ENCODE data around the gene SMARCE1. TPM values are rescaled to one million over a fixed set of nuclear protein-coding genes. Genes with fewer than 3 reads are reported as not detected.

The SMARCE1 gene
- total and polyA plus RNA-seq, 7 donors: 49.6 to 64.7 (median 59.9) TPM

DNA sequence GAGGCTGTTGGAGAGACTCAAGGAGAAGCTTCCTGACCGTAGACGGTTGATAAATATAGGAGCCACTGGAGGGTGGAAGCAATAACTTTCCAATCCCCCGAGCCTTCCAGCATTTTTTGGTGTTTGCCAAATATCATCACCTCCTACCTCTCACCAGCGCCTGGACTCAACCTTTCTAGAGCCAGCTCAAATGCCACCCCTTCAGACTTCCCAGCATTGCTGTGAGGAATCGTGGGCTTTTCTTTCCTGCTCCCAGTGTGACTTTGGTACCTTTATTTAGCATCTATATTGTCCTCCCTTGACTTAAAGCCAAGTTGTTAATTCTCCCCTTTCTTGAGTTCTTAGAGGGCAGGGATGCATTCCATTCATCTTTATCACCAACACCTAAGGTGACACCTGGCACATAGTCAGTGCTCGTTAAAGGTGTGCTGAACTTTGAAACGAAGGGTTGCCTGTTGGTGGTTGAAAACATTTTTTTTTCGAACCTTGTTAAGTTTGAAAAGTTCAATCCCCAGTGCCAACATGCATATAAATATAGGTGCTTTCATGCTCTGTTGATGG is 47.1 kb downstream of the SMARCE1 start:
- ATAC-seq (no peak), DNase-seq (no peak)
- no peaks in the 10 kb centered on the region for H3K36me3 ChIP-seq (ENCODE audit: insufficient read depth in 1 of 2, low read depth in 1 of 2)
- no peaks in the 10 kb centered on the region for H3K9me3 ChIP-seq
- intact Hi-C loops (cut with DNase I): no loop called here
- no peaks in the 10 kb centered on the region for H3K4me1 ChIP-seq
- no peak overlapping the region for H3K4me3 ChIP-seq
- TF ChIP-seq, protein P1, sequence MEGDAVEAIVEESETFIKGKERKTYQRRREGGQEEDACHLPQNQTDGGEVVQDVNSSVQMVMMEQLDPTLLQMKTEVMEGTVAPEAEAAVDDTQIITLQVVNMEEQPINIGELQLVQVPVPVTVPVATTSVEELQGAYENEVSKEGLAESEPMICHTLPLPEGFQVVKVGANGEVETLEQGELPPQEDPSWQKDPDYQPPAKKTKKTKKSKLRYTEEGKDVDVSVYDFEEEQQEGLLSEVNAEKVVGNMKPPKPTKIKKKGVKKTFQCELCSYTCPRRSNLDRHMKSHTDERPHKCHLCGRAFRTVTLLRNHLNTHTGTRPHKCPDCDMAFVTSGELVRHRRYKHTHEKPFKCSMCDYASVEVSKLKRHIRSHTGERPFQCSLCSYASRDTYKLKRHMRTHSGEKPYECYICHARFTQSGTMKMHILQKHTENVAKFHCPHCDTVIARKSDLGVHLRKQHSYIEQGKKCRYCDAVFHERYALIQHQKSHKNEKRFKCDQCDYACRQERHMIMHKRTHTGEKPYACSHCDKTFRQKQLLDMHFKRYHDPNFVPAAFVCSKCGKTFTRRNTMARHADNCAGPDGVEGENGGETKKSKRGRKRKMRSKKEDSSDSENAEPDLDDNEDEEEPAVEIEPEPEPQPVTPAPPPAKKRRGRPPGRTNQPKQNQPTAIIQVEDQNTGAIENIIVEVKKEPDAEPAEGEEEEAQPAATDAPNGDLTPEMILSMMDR (IDR thresholded peaks at IDR 0.05): no peak
- H3K27me3 ChIP-seq (ENCODE audit: insufficient read depth in 3 of 3, low read length in 2 of 3): no peaks in the 10 kb centered on the region
- WGBS, 3 donors: 68 to 79% (median 74%) methylated on average over 8 of the region's 8 CpGs
- no peak overlapping the region for H3K27ac ChIP-seq

DNA sequence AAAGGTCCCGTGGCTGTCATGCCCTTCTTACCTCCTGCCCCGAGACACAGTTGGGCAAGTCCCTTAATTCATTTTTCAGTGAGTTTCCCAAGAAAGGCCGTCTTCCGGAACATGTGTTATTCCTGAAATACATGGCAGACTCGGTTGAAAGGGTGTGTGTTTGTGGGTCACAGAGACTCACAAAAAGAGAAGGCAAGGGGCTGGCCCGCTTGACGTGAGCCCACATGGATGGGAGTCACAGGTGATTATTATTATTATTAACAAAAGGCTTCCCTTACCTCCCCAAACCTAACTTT is 48.2 kb downstream of the SMARCE1 start:
- no peaks in the 10 kb centered on the region for H3K27me3 ChIP-seq (ENCODE audit: insufficient read depth in 3 of 3, low read length in 2 of 3)
- no peaks in the 10 kb centered on the region for H3K9me3 ChIP-seq
- H3K4me3 ChIP-seq: no peak overlapping the region
- no peak overlapping the region for H3K27ac ChIP-seq
- 54 to 66% (median 58%) methylated on average over 7 of the region's 7 CpGs for WGBS, 3 donors
- TF ChIP-seq, protein P1 (IDR thresholded peaks at IDR 0.05): no peak
- no peak for DNase-seq
- H3K4me1 ChIP-seq: no peaks in the 10 kb centered on the region
- ATAC-seq: no peak
- H3K36me3 ChIP-seq (ENCODE audit: insufficient read depth in 1 of 2, low read depth in 1 of 2): no peaks in the 10 kb centered on the region
- intact Hi-C loops (cut with DNase I): no loop called here

DNA sequence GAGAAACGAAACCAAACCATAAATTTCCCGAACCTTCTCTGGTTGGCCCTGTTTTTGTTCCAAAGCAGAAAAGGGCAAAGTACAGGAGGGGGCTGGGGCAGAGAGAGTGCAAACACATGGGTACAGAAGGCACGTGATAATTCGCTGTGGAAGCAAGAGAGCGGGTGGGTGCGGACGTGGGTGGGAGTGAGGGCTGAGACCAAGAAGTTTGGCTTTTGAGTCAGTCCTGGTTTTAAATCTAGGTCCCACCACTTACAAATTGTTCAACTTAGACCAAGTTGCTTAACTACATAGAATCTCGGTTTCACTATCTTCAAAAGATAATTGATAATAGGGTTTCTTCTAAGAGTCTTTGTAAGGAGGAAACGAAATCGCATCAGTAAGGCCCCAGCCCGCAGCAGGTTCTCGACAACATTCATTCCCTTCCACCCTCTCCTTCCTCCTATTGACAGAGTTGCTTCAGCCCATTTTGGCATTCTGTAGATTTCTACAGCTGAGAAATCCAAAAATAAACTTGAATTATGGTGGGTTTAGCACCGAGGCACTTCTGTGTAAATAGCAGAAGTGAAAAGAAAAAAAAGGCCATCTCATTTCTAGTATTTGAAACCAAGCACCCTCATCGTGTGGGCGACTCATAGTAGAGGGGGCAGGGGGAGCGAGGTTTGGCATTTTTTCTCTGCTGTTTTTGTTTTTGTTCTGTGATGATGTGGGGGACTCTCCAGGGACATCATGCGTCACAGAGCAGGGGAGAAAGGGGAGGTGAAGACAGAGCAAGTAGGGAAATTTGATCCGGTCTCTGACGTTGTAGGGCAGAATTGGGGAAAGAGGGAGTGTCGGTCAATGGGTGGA is 48.8 kb downstream of the SMARCE1 start:
- Histone ChIP-seq H3K27ac (peak overlapping the region; percentile 50), H3K27me3 (ENCODE audit: insufficient read depth in 3 of 3, low read length in 2 of 3) (no peaks in the 10 kb centered on the region), H3K4me1 (no peaks in the 10 kb centered on the region), H3K36me3 (ENCODE audit: insufficient read depth in 1 of 2, low read depth in 1 of 2) (no peaks in the 10 kb centered on the region), H3K9me3 (no peaks in the 10 kb centered on the region), H3K4me3 (no peak overlapping the region)
- 65 to 71% (median 67%) methylated on average over 20 of the region's 20 CpGs for WGBS, 3 donors
- peak in 2 of 4 donors; percentile 34 to 50 for ATAC-seq
- intact Hi-C loops (cut with DNase I): no loop called here
- DNase-seq: peak in 1 of 2 donors; percentile 64
- TF ChIP-seq, protein P1 (IDR thresholded peaks at IDR 0.05): no peak

DNA sequence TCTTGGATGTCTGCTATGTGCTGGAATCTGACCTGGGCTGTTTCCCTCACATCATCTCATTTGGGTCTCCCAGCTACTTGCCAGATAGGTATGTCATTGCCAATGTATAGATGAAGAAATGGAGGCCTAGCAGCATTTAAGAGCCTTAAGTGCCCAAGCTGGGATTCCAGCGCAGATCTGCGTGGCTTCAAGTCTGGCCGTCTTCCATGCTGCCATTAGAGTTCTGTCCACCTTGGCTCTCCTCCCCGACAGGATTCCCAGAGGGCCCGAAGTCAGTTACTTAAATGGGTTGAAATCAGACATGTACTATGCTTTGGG is 49.4 kb downstream of the SMARCE1 start:
- no peak for ATAC-seq
- intact Hi-C loops (cut with DNase I): no loop called here
- TF ChIP-seq, protein P1 (IDR thresholded peaks at IDR 0.05): no peak
- Histone ChIP-seq H3K27me3 (ENCODE audit: insufficient read depth in 3 of 3, low read length in 2 of 3) (no peaks in the 10 kb centered on the region), H3K36me3 (ENCODE audit: insufficient read depth in 1 of 2, low read depth in 1 of 2) (no peaks in the 10 kb centered on the region), H3K9me3 (no peaks in the 10 kb centered on the region), H3K27ac (peak overlapping the region; percentile 50), H3K4me1 (no peaks in the 10 kb centered on the region), H3K4me3 (no peak overlapping the region)
- no peak for DNase-seq
- 72 to 81% (median 81%) methylated on average over 5 of the region's 5 CpGs for WGBS, 3 donors

All from psoas muscle (tissue), 8 donors.